ENCODE results near the gene OR52N2. TPM values are rescaled to one million over a fixed set of nuclear protein-coding genes. Genes with fewer than 3 reads are reported as not detected.

OR52N2 gene
- total and polyA plus RNA-seq, 9 of the 15 experiments (the other 6 are each of a cell fraction or from before 2014, with no cell fraction given), result not detected

DNA sequence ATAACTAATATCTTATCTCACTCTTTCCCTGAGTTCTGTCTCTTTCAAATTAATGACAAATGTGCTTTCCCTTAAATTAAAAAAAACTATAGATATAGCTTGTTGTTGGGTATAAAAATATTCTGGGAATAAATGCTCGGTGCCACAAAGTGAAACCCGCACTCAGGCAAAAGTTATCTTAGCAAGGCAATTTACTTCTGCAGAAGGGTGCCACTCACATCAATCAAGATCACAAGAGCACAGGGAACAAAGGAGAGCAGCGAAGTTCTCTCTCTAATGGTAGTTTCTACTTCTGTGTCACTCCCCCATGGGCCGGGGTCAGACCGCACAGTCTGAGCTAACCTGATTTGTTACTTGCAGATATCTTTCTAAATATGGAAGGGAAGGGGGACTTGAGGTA, 4.7 kb upstream of the OR52N2 start:
- H3K79me2 ChIP-seq (ENCODE audit: control insufficient read depth, insufficient read depth, low read length), result no peaks in the 10 kb centered on the region
- FAIRE-seq (no peak), ATAC-seq (no peak), DNase-seq (ENCODE audit: extremely low read depth in 1 of 4, low spot score in 3 of 4) (no peak)
- WGBS (ENCODE audit: insufficient coverage, low coverage, missing lambda C conversion rate), result 35% methylated on average over 5 of the region's 5 CpGs
- POLR2A ChIA-PET, result no interaction called here
- H3K27ac ChIP-seq (ENCODE audit: extremely low read depth, low read depth, low read length), result no peak overlapping the region
- H3K4me1 ChIP-seq (replicated peaks in 1 of 2; ENCODE audit: control insufficient read depth in 2 of 2, insufficient read depth in 2 of 2, low read length in 2 of 2), result no peaks in the 10 kb centered on the region
- no peaks in the 10 kb centered on the region for H3K9me1 ChIP-seq (ENCODE audit: control insufficient read depth, insufficient read depth, low read length)
- BruUV-seq (replicated peaks), result no TSS peak
- H4K20me1 ChIP-seq (replicated peaks; ENCODE audit: control insufficient read depth, insufficient read depth, low read length), result no peaks in the 10 kb centered on the region
- no peak overlapping the region for H3K4me3 ChIP-seq
- no peak overlapping the region for H3K4me2 ChIP-seq (ENCODE audit: insufficient read depth, low read length)
- intact Hi-C loops (cut with micrococcal nuclease) (no loop called here), in situ Hi-C loops (cut with MboI) (no loop called here)
- no peak overlapping the region for H3K9ac ChIP-seq (ENCODE audit: insufficient read depth in 1 of 2, low read depth in 2 of 2, low read length in 2 of 2)
- H3K9me3 ChIP-seq (replicated peaks; ENCODE audit: control insufficient read depth, insufficient read depth, low read depth, low read length), result peaks cover 11% of the 10 kb centered on the region
- no peaks in the 10 kb centered on the region for H3K36me3 ChIP-seq (ENCODE audit: control insufficient read depth, insufficient read depth, low read length)
- no peaks in the 10 kb centered on the region for H3K27me3 ChIP-seq (ENCODE audit: control insufficient read depth in 2 of 2, insufficient read depth in 2 of 2, low read length in 2 of 2)
- CTCF ChIA-PET (ENCODE audit: low intra/inter-chr PET ratio), result no interaction called here
- no peak overlapping the region for H2AFZ ChIP-seq (ENCODE audit: low read depth, low read length)
- TF ChIP-seq FOXA3 (CRISPR knock-in tag; conservative IDR thresholded peaks at IDR 0.05 in 1 of 2, IDR thresholded peaks at IDR 0.05 in 1 of 2), result no peak
- TF ChIP-seq, protein P1, sequence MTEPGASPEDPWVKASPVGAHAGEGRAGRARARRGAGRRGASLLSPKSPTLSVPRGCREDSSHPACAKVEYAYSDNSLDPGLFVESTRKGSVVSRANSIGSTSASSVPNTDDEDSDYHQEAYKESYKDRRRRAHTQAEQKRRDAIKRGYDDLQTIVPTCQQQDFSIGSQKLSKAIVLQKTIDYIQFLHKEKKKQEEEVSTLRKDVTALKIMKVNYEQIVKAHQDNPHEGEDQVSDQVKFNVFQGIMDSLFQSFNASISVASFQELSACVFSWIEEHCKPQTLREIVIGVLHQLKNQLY (CRISPR knock-in tag; conservative IDR thresholded peaks at IDR 0.05), result no peak
- no peak for TF ChIP-seq NELFE (IDR thresholded peaks at IDR 0.05; ENCODE audit: insufficient read depth, insufficient read length)
- TF ChIP-seq ZBTB8A (IDR thresholded peaks at IDR 0.05; ENCODE audit: partially characterized antibody), result no peak
- TF ChIP-seq TRIM24 (IDR thresholded peaks at IDR 0.05), result peak in 1 of 2 experiments; percentile 28; a peak in 1 of 4 replicates
- TF ChIP-seq, protein P2, sequence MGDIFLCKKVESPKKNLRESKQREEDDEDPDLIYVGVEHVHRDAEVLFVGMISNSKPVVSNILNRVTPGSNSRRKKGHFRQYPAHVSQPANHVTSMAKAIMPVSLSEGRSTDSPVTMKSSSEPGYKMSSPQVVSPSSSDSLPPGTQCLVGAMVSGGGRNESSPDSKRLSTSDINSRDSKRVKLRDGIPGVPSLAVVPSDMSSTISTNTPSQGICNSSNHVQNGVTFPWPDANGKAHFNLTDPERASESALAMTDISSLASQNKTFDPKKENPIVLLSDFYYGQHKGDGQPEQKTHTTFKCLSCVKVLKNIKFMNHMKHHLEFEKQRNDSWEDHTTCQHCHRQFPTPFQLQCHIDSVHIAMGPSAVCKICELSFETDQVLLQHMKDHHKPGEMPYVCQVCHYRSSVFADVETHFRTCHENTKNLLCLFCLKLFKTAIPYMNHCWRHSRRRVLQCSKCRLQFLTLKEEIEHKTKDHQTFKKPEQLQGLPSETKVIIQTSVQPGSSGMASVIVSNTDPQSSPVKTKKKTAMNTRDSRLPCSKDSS (IDR thresholded peaks at IDR 0.05; ENCODE audit: low read depth, partially characterized antibody), result peak; percentile 92
- TF ChIP-seq CHD1 (IDR thresholded peaks at IDR 0.05; ENCODE audit: low read length), result no peak
- TF ChIP-seq MEIS2 (IDR thresholded peaks at IDR 0.05; ENCODE audit: partially characterized antibody), result no peak
- TF ChIP-seq, protein P3, sequence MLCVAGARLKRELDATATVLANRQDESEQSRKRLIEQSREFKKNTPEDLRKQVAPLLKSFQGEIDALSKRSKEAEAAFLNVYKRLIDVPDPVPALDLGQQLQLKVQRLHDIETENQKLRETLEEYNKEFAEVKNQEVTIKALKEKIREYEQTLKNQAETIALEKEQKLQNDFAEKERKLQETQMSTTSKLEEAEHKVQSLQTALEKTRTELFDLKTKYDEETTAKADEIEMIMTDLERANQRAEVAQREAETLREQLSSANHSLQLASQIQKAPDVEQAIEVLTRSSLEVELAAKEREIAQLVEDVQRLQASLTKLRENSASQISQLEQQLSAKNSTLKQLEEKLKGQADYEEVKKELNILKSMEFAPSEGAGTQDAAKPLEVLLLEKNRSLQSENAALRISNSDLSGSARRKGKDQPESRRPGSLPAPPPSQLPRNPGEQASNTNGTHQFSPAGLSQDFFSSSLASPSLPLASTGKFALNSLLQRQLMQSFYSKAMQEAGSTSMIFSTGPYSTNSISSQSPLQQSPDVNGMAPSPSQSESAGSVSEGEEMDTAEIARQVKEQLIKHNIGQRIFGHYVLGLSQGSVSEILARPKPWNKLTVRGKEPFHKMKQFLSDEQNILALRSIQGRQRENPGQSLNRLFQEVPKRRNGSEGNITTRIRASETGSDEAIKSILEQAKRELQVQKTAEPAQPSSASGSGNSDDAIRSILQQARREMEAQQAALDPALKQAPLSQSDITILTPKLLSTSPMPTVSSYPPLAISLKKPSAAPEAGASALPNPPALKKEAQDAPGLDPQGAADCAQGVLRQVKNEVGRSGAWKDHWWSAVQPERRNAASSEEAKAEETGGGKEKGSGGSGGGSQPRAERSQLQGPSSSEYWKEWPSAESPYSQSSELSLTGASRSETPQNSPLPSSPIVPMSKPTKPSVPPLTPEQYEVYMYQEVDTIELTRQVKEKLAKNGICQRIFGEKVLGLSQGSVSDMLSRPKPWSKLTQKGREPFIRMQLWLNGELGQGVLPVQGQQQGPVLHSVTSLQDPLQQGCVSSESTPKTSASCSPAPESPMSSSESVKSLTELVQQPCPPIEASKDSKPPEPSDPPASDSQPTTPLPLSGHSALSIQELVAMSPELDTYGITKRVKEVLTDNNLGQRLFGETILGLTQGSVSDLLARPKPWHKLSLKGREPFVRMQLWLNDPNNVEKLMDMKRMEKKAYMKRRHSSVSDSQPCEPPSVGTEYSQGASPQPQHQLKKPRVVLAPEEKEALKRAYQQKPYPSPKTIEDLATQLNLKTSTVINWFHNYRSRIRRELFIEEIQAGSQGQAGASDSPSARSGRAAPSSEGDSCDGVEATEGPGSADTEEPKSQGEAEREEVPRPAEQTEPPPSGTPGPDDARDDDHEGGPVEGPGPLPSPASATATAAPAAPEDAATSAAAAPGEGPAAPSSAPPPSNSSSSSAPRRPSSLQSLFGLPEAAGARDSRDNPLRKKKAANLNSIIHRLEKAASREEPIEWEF (CRISPR knock-in tag; IDR thresholded peaks at IDR 0.05), result no peak
- TF ChIP-seq, protein P4, sequence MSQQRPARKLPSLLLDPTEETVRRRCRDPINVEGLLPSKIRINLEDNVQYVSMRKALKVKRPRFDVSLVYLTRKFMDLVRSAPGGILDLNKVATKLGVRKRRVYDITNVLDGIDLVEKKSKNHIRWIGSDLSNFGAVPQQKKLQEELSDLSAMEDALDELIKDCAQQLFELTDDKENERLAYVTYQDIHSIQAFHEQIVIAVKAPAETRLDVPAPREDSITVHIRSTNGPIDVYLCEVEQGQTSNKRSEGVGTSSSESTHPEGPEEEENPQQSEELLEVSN (IDR thresholded peaks at IDR 0.05; ENCODE audit: borderline replicate concordance in 1 of 2, extremely low read depth in 1 of 2, insufficient read depth in 1 of 2, insufficient read length in 1 of 2, low read depth in 1 of 2, low read length in 1 of 2, poor library complexity in 1 of 2, severe bottlenecking in 1 of 2), result no peak
- TF ChIP-seq, protein P5, sequence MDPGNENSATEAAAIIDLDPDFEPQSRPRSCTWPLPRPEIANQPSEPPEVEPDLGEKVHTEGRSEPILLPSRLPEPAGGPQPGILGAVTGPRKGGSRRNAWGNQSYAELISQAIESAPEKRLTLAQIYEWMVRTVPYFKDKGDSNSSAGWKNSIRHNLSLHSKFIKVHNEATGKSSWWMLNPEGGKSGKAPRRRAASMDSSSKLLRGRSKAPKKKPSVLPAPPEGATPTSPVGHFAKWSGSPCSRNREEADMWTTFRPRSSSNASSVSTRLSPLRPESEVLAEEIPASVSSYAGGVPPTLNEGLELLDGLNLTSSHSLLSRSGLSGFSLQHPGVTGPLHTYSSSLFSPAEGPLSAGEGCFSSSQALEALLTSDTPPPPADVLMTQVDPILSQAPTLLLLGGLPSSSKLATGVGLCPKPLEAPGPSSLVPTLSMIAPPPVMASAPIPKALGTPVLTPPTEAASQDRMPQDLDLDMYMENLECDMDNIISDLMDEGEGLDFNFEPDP (CRISPR knock-in tag; IDR thresholded peaks at IDR 0.05), result no peak

Measured in K562 (cell line).